Colonic mucosa (tissue), 4 donors: ENCODE measurements around the gene STAT4. TPM values are rescaled to one million over a fixed set of nuclear protein-coding genes. Genes with fewer than 3 reads are reported as not detected.
A peak's percentile ranks its signal among the peaks of the same experiment; 100 is the strongest.

Experiments used
- DNase-seq: peaks from one replicate; pipeline ENCODE4 v3.0.0-alpha.2; 2020
- H3K27ac ChIP-seq: fragments of 200-600 bp; one replicate; pipeline ENCODE4 v1.8.0; 2021
- H3K27me3 ChIP-seq: fragments of 200-600 bp; one replicate; pipeline ENCODE4 v1.8.0; 2021
- H3K36me3 ChIP-seq: fragments of 200-600 bp; one replicate; pipeline ENCODE4 v1.8.0; 2021
- H3K4me1 ChIP-seq: fragments of 200-600 bp; one replicate; pipeline ENCODE4 v1.8.0; 2021; ENCODE audit warnings: mild to moderate bottlenecking
- H3K4me3 ChIP-seq: fragments of 200-600 bp; one replicate; pipeline ENCODE4 v1.8.0; 2021
- H3K9ac ChIP-seq, 2 donors: one replicate each; pipeline ENCODE4 v1.7.0; 2013; ENCODE audit warnings: control low read depth in 2 of 2, low read depth in 2 of 2, low read length in 2 of 2
- H3K9me3 ChIP-seq: fragments of 200-600 bp; one replicate; pipeline ENCODE4 v1.8.0; 2021
- CTCF ChIP-seq: fragments of 200-600 bp; IDR thresholded peaks from one replicate; pipeline ENCODE4 v1.8.0; 2022; ENCODE audit warnings: antibody characterized with exemption, mild to moderate bottlenecking
- intact Hi-C: fragments of 100-400 bp; cut with DNase I; formaldehyde crosslinking; loops from one replicate; pipeline ENCODE4 v1.14.1; 2022
- total RNA-seq, 2 donors: library from RNA; stranded (reverse); fragmentation: NEBNext Ultra II Directional in 1 of 2; extraction: Animal tissue kit (Norgen Biotek cat#: 25700) in 1 of 2; gene quantifications; one replicate each; pipeline ENCODE4 v1.2.1, GENCODE V29; 2021
- donor health status: healthy.
- donor health status: DM: no; HTN: no; CAD: no.
- donor health status: DM: no; HTN: no; CAD: no.

STAT4 gene
- total RNA-seq, 2 donors from 2014 or later: 2.0 to 2.1 TPM

GRCh38 chr2:191049728-191050639, 100.8 kb downstream of the STAT4 start:
- Histone ChIP-seq H3K27me3 (no peaks in the 10 kb centered on the region), H3K9me3 (no peaks in the 10 kb centered on the region), H3K4me3 (no peak overlapping the region), H3K4me1 (no peaks in the 10 kb centered on the region), H3K27ac (no peak overlapping the region), H3K36me3 (no peaks in the 10 kb centered on the region), H3K9ac (no peak overlapping the region)
- intact Hi-C loops: loop anchor here (5.0 to 10.0 kb wide), 2 partner anchors 107 to 465 kb away; no protein-coding TSS in a partner anchor
- DNase-seq: no peak
- no peak for TF ChIP-seq CTCF

- Histone ChIP-seq H3K9ac (no peak overlapping the region), H3K9me3 (no peaks in the 10 kb centered on the region), H3K36me3 (no peaks in the 10 kb centered on the region), H3K4me3 (no peak overlapping the region), H3K27ac (no peak overlapping the region), H3K27me3 (no peaks in the 10 kb centered on the region), H3K4me1 (no peaks in the 10 kb centered on the region)
- intact Hi-C loops: no loop called here
- TF ChIP-seq CTCF: no peak
- no peak for DNase-seq
These were observed 102.7 kb downstream of the STAT4 start for GRCh38 chr2:191048073-191048472.

- H3K9me3 ChIP-seq: no peaks in the 10 kb centered on the region
- no peaks in the 10 kb centered on the region for H3K4me1 ChIP-seq
- TF ChIP-seq CTCF: no peak
- DNase-seq: no peak
- no peak overlapping the region for H3K9ac ChIP-seq
- no peak overlapping the region for H3K27ac ChIP-seq
- intact Hi-C loops: no loop called here
- H3K36me3 ChIP-seq: no peaks in the 10 kb centered on the region
- H3K4me3 ChIP-seq: no peak overlapping the region
- no peaks in the 10 kb centered on the region for H3K27me3 ChIP-seq
These were observed 105.7 kb downstream of the STAT4 start for GRCh38 chr2:191045141-191045540.

- H3K4me1 ChIP-seq: no peaks in the 10 kb centered on the region
- no peak for TF ChIP-seq CTCF
- intact Hi-C loops: no loop called here
- no peaks in the 10 kb centered on the region for H3K36me3 ChIP-seq
- no peak overlapping the region for H3K27ac ChIP-seq
- no peaks in the 10 kb centered on the region for H3K9me3 ChIP-seq
- no peak overlapping the region for H3K9ac ChIP-seq
- no peaks in the 10 kb centered on the region for H3K27me3 ChIP-seq
- no peak overlapping the region for H3K4me3 ChIP-seq
- no peak for DNase-seq
These were observed 107.4 kb downstream of the STAT4 start for GRCh38 chr2:191043438-191043837.

GRCh38 chr2:191041418-191042161, 109.2 kb downstream of the STAT4 start:
- H3K4me1 ChIP-seq: no peaks in the 10 kb centered on the region
- DNase-seq: peak; percentile 42
- H3K9ac ChIP-seq: no peak overlapping the region
- H3K4me3 ChIP-seq: no peak overlapping the region
- no peaks in the 10 kb centered on the region for H3K27me3 ChIP-seq
- H3K36me3 ChIP-seq: no peaks in the 10 kb centered on the region
- no peak for TF ChIP-seq CTCF
- no peaks in the 10 kb centered on the region for H3K9me3 ChIP-seq
- intact Hi-C loops: no loop called here
- H3K27ac ChIP-seq: no peak overlapping the region
